HG02678 (cell line): ENCODE results near the gene PTP4A1.
"Not testable (repeated sequence)": the region's sequence is repeated elsewhere in the genome, so short reads cannot be mapped to it uniquely, and the experiment has no call there.

Experiments
- ATAC-seq: cut with Tn5 transposase; IDR thresholded peaks from one replicate; pipeline ENCODE4 v1.9.1; 2021; ENCODE audit warnings: mild to moderate bottlenecking, moderate library complexity; ENCODE audit not compliant: unreplicated experiment

Gene PTP4A1

DNA sequence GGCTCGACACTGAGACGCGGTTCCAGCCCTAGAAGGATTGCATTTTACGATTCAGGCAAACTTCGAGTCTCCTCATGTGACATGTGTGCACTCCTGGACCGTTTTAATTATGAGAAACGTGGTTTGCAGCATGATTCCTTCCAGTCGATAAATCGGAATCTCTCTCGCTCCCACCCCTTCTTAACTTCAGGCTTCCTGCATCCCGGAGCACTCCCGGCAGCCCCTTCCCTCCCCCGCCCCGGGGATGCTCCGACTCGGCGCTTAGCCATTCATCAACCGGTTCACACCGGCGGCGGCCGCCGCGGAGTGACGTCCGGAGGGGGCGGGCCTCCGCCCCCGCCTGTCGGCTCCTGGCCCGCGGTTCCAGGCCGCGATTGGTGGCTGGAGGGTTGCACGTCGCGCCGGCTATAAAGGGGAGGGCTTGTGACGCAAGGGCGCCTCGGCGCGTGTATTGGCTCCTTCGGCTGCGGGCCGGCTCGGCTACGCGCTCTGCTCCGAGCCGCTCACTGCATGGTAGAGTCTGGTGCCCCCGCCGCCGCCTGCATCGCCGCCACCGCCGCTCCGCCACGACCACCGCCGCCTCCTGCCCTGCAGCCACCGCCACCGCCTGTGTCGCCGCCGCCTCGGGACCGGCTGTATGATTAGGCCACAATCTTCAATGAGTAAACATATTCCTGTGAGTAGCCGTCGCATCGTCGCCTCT is at the start of gene PTP4A1, which contains the start of gene LOC128125822:
Gene PTP4A1, plus strand, starts transcription at position 437 of the 703 bp plus-strand sequence. CDS start 4,401 bp downstream, outside the sequence.
Gene LOC128125822, plus strand, starts transcription at position 437 of the 703 bp plus-strand sequence.
- peak; percentile 86 for ATAC-seq

DNA sequence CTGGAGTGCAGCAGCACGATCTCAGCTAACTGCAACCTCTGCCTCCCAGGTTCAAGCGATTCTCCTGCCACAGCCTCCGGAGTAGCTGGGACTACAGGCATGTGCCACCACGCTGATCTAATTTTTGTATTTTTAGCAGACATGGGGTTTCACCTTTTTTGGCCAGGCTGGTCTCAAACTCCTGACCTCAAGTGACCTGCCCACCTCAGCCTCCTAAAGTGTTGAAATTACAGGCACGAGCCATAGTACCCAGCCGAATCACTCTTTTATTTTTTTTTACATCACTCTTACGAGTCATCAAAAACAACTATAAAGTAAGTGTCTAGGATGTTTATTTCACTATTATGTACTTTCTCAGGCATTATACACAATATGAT is 49.4 kb upstream of the PTP4A1 start:
- ATAC-seq, result not testable (repeated sequence)

GRCh38 chr6:63523630-63524029 is 48.6 kb upstream of the PTP4A1 start:
- ATAC-seq, result no peak

DNA sequence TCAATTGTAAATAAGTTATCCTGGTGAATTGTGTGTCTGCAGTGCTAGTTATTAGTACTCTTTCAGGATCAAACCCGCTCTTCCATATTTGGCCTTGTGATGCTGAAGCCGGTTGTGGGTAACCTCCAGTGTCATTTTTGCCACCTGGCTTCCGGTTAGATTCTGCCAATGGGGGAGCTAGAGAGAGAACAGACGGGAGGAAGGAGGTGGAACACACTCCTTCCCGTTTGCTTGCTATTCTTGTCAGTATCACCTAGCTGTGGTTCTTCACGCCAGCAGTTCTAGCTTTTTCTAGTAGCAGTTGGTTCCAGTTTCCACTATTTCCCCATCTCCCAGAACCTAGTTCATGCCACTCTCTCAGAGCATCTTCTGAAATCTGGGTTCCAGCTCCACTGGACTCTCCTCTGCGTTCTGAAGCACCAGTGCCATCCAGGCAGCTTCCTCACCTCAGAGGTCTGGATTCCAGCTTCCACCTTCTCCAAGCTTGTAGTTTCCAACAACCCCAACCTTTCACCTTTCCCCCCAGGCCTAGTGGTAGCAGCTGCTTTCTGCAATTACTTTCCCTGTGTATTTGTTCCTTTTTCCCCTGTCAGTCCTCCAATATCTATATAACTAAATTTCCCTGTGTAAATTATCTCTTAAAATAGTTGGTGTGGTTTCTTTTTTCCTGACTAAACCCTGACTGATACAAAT is 46.9 kb upstream of the PTP4A1 start:
- peak; percentile 49 for ATAC-seq

DNA sequence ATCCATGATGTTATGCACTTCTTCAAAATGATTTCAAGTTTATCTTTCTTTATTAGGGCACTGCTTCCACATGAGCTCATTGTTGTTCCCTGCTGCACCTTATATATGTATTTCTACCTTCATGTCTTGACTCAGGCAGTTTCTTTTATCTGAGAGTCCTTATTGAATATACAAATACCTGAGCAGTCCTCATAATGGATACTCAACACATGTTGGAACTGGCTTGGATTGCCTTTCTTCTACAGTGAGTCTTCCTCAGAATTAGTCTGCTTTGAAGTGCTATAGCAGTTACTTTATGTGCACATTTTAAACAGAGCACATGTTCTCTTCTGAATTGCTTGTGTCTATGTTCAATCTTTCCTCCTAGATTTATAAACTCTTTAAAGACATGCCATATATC is 45.3 kb upstream of the PTP4A1 start:
- ATAC-seq, result no peak

- no peak for ATAC-seq
Measured at GRCh38 chr6:63527658-63528514, 44.4 kb upstream of the PTP4A1 start.

DNA sequence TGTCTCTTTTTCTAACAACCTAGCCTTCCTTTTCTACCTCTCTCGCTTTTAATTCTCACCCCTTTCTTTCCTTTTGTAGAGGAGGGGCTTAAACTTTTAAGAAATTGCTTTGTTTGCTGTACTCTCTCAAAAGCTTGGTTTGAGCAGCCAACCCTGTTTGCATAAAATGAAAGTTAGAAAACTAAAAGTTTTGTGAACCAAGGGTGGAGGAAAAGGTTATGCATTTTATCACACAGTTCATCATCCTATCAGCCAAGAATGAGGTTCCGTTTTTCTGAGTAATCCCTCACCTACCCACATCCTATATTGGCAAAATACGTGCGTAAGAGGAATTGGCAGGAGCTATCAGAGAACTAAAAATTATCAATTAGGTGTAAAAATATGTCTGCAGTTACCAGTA is 42.8 kb upstream of the PTP4A1 start:
- ATAC-seq, result no peak

- ATAC-seq, result no peak
Measured at GRCh38 chr6:63530182-63530581, 42.1 kb upstream of the PTP4A1 start.

- no peak for ATAC-seq
Measured at GRCh38 chr6:63530991-63531390, 41.3 kb upstream of the PTP4A1 start.

GRCh38 chr6:63533026-63533425 is 39.3 kb upstream of the PTP4A1 start:
- ATAC-seq, result no peak

DNA sequence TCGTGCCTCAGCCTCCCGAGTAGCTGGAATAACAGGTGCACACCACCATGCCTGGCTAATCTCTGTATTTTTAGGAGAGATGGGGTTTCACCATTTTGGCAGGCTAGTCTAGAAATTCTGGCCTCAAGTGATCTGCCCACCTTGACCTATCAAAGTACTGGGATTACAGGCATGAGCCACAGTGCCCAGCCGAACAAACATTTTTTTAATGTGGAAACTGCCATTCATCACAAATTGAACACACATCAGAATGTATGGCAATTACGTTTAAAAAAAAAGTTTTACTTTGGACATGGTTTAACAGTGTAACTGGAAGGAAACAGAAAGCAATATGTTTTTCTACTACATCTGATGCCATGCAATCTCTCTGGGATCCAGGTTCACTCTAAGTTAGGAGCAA is 38.3 kb upstream of the PTP4A1 start:
- ATAC-seq, result no peak

- peak; percentile 42 for ATAC-seq
Measured at GRCh38 chr6:63537201-63537958, 34.9 kb upstream of the PTP4A1 start.

DNA sequence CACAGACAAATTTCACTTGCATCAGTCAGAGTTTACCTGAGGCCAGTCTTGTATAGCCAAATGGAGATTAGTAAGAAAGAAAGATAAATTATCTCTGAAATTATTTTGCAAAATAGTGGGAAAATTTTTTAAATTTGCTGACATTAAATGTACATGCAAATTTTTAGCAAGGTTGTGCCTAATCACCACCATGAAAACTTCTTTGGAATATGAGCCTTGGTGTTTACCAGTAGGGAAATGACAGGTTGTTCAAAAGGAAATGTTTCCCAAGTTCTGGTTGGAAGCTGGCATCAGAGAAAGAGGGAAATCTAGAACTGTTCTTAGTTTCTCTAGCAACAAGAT is 34.4 kb upstream of the PTP4A1 start:
- ATAC-seq, result peak; percentile 73

GRCh38 chr6:63538550-63538949 is 33.7 kb upstream of the PTP4A1 start:
- no peak for ATAC-seq

DNA sequence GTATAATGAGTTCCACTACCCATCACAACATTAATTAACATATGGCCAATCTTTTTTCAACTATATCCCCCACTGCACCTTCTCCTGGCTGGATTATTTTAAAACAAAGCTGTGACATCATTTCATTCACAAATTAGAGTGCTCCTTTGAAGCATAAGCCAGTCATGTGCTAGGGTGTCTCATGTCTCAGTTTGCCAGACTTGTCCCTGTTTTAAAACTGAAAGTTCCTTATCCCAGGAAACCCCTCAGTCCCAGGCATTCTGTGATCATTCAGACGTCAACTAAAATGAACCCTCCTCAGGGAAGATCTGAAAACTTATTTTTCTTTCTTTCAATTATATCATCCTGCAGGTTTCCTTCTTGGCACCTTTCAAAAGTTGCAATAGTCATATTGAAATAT is 29.3 kb upstream of the PTP4A1 start:
- no peak for ATAC-seq

GRCh38 chr6:63543982-63544381 is 28.3 kb upstream of the PTP4A1 start:
- no peak for ATAC-seq

DNA sequence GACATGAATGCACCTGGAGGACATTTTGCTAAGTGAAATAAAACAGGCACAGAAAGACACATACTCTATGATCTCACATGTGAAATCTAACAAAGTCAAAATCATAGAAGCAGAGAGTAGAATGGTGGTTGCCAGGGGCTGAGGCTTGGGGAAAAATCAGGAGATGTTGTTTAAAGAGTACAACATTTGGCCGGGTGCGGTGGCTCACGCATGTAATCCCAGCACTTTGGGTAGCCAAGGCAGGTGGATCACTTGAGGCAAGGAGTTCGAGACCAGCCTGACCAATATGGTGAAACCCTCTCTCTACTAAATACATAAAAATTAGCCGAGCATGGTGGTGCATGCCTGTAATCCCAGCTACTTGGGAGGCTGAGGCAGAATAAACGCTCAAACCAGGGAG is 26.0 kb upstream of the PTP4A1 start:
- ATAC-seq, result no peak

GRCh38 chr6:63546697-63547096 is 25.6 kb upstream of the PTP4A1 start:
- no peak for ATAC-seq

- no peak for ATAC-seq
Measured at GRCh38 chr6:63549076-63549475, 23.2 kb upstream of the PTP4A1 start.

- ATAC-seq, result peak; percentile 97
Measured at GRCh38 chr6:63553208-63553607, 19.1 kb upstream of the PTP4A1 start.

GRCh38 chr6:63553900-63554299 is 18.4 kb upstream of the PTP4A1 start:
- no peak for ATAC-seq
